Vagina (tissue), 2 donors: ENCODE measurements around the gene GABRA5.

Experiments
- POLR2A ChIP-seq, 2 donors: fragments of 450-650 bp; IDR thresholded peaks; one replicate each; pipeline ENCODE4 v1.6.1; 2017; ENCODE audit warnings: antibody characterized with exemption in 2 of 2, mild to moderate bottlenecking in 2 of 2, moderate library complexity in 2 of 2
- POLR2AphosphoS5 ChIP-seq, 2 donors: sonication (generic); formaldehyde crosslinking; IDR thresholded peaks; one replicate each; pipeline ENCODE4 v1.9.0; 2017; ENCODE audit warnings: antibody characterized with exemption in 2 of 2, mild to moderate bottlenecking in 2 of 2, low read depth in 1 of 2; ENCODE audit not compliant: insufficient read depth in 1 of 2
- TF ChIP-seq, protein P1 (sequence below), 3 experiments: fragments of 450-650 bp in 2 of 3; fragments of 200-600 bp in 1 of 3; sonication (generic) in 1 of 3; IDR thresholded peaks; one replicate each; pipeline ENCODE4 v1.5.1; 2017 to 2019; ENCODE audit warnings: antibody characterized with exemption in 3 of 3, mild to moderate bottlenecking in 2 of 3, moderate library complexity in 2 of 3

DNA sequence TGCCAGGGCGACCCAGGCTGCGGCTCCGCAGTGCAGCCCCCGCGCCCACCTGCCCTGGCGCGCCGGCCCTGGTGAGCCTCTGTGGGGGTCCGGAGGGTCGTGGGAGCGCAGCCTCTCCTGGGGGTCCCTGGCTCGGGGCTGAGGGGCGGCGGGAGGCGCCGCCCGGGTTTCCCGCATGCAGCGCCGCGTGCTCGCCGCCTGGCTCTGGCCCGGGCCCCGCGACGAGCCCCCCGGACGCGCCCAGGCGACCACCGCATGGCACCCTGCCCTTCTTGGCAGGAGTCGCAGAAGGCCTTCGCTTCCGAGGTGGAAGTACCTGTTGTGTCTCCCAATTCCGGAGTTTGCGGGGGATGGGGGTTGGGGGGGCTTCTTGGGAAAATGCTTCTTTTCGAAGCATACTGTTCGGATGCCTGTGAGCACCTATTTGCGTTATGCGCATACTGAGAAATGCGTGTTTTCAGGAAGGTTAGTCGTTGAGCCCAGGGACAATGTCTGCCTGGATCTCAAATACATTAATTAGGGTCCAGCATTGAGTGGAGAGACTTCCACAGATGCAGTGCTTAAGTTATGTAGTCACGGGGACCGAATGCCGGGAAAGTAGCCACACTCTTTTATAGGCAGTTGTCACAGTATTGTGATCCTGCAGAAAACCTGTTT is 1.3 kb downstream of the GABRA5 start:
- TF ChIP-seq, protein P1, sequence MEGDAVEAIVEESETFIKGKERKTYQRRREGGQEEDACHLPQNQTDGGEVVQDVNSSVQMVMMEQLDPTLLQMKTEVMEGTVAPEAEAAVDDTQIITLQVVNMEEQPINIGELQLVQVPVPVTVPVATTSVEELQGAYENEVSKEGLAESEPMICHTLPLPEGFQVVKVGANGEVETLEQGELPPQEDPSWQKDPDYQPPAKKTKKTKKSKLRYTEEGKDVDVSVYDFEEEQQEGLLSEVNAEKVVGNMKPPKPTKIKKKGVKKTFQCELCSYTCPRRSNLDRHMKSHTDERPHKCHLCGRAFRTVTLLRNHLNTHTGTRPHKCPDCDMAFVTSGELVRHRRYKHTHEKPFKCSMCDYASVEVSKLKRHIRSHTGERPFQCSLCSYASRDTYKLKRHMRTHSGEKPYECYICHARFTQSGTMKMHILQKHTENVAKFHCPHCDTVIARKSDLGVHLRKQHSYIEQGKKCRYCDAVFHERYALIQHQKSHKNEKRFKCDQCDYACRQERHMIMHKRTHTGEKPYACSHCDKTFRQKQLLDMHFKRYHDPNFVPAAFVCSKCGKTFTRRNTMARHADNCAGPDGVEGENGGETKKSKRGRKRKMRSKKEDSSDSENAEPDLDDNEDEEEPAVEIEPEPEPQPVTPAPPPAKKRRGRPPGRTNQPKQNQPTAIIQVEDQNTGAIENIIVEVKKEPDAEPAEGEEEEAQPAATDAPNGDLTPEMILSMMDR (IDR thresholded peaks at IDR 0.05), result no peak
- TF ChIP-seq POLR2A (IDR thresholded peaks at IDR 0.05), result no peak
- TF ChIP-seq POLR2AphosphoS5 (IDR thresholded peaks at IDR 0.05; ENCODE audit: insufficient read depth in 1 of 2, low read depth in 1 of 2), result no peak
